ENCODE data around the gene PTP4A2.

Gene PTP4A2

DNA sequence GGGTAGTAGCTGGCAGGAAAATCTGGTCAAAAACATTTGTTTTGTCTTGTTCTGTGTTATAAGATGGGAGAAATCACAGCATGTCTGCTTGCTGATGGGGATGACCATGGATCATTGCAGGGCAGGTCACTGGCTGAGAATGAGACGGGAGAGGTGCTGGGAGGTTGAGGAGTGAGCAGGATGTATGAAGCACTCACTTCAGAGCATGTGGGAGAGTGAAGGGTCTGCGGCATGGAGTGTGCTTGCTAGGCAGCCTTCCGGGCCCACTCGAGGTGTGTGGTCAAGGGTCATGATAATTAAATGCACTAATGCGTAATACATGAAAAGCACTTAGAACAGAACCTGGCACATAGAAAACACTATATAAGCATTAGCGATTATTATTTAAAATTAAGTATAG is 80.3 kb downstream of the PTP4A2 start:
- no peak for DNase-seq
